DMS 273 treated with DMSO at 0.1 percent for 48 hours (cell line): ENCODE measurements around the gene PLBD1.

ENCODE experiments used
- DNase-seq: peaks from one replicate; lab custom pipeline; 2025; lab: John Stamatoyannopoulos, UW

Gene PLBD1

GRCh38 chr12:14567351-14568162, at the start of gene PLBD1:
Gene PLBD1, minus strand, starts transcription at chr12:14567883. Its CDS starts 187 bp downstream, at chr12:14567696.
- no peak for DNase-seq

GRCh38 chr12:14614704-14615121, 47.0 kb upstream of the PLBD1 start:
- DNase-seq: no peak

- DNase-seq: no peak
Observed at GRCh38 chr12:14613718-14614117, 46.0 kb upstream of the PLBD1 start.

- DNase-seq: no peak
Observed at GRCh38 chr12:14612898-14613445, 45.3 kb upstream of the PLBD1 start.

- no peak for DNase-seq
Observed at GRCh38 chr12:14612250-14612649, 44.6 kb upstream of the PLBD1 start.

- no peak for DNase-seq
Observed at GRCh38 chr12:14611640-14612203, 44.0 kb upstream of the PLBD1 start.

- no peak for DNase-seq
Observed at GRCh38 chr12:14607568-14607967, 39.9 kb upstream of the PLBD1 start.

GRCh38 chr12:14605401-14605989, 37.8 kb upstream of the PLBD1 start:
- no peak for DNase-seq

- no peak for DNase-seq
Observed at GRCh38 chr12:14601692-14602478, 34.2 kb upstream of the PLBD1 start.

GRCh38 chr12:14597480-14597879, 29.8 kb upstream of the PLBD1 start:
- no peak for DNase-seq

GRCh38 chr12:14591719-14592118, 24.0 kb upstream of the PLBD1 start:
- DNase-seq: no peak

- DNase-seq: no peak
Observed at GRCh38 chr12:14589169-14590004, 21.7 kb upstream of the PLBD1 start.

- no peak for DNase-seq
Observed at GRCh38 chr12:14588571-14588970, 20.9 kb upstream of the PLBD1 start.

- no peak for DNase-seq
Observed at GRCh38 chr12:14578646-14579045, 11.0 kb upstream of the PLBD1 start.

- DNase-seq: no peak
Observed at GRCh38 chr12:14577344-14577743, 9.7 kb upstream of the PLBD1 start.

GRCh38 chr12:14576896-14577295, 9.2 kb upstream of the PLBD1 start:
- no peak for DNase-seq

GRCh38 chr12:14575585-14575984, 7.9 kb upstream of the PLBD1 start:
- no peak for DNase-seq

- DNase-seq: no peak
Observed at GRCh38 chr12:14573118-14573517, 5.4 kb upstream of the PLBD1 start.

- DNase-seq: no peak
Observed at GRCh38 chr12:14572401-14572800, 4.7 kb upstream of the PLBD1 start.

- no peak for DNase-seq
Observed at GRCh38 chr12:14571779-14572178, 4.1 kb upstream of the PLBD1 start.

- DNase-seq: no peak
Observed at GRCh38 chr12:14570231-14570630, 2.5 kb upstream of the PLBD1 start.
